CD14-positive monocyte (primary cell): ENCODE results near the gene ART4. TPM values are rescaled to one million over a fixed set of nuclear protein-coding genes. Genes with fewer than 3 reads are reported as not detected.

Experiments
- DNase-seq, 3 donors: peaks; one replicate each; pipeline ENCODE4 v3.0.0-alpha.2; 2011 to 2022
- H2AFZ ChIP-seq: 2 replicates; pipeline ENCODE4 v1.6.0; 2012; ENCODE audit warnings: mild to moderate bottlenecking, low read depth, low read length, inconsistent platforms; ENCODE audit not compliant: insufficient read depth, poor library complexity, severe bottlenecking
- H3K27ac ChIP-seq, 2 donors: 1 replicate in 1 of 2; 2 replicates in 1 of 2; pipeline ENCODE4 v1.5.1; 2012 to 2013; ENCODE audit warnings: low read length in 2 of 2, control low read depth in 1 of 2, inconsistent platforms in 1 of 2, low read depth in 1 of 2, mild to moderate bottlenecking in 1 of 2
- H3K27me3 ChIP-seq, 2 donors: one replicate each; pipeline versions ENCODE4 v1.6.0 to v1.6.1; 2011 to 2013; ENCODE audit warnings: low read length in 2 of 2; ENCODE audit not compliant: control insufficient read depth in 2 of 2, insufficient read depth in 2 of 2
- H3K36me3 ChIP-seq, 2 donors: replicated peaks in 1 of 2; 1 replicate in 1 of 2; 2 replicates in 1 of 2; pipeline versions ENCODE4 v1.5.1 to v1.6.1; 2012 to 2013; ENCODE audit warnings: low read length in 2 of 2, control low read depth in 1 of 2, inconsistent platforms in 1 of 2, mild to moderate bottlenecking in 1 of 2; ENCODE audit not compliant: insufficient read depth in 2 of 2, control insufficient read depth in 1 of 2
- H3K4me1 ChIP-seq, 2 donors: 1 replicate in 1 of 2; 2 replicates in 1 of 2; pipeline versions ENCODE4 v1.5.1 to v1.6.1; 2012 to 2013; ENCODE audit warnings: low read length in 2 of 2, control low read depth in 1 of 2, inconsistent platforms in 1 of 2, mild to moderate bottlenecking in 1 of 2, moderate library complexity in 1 of 2; ENCODE audit not compliant: insufficient read depth in 2 of 2, control insufficient read depth in 1 of 2
- H3K4me2 ChIP-seq: replicated peaks from 2 replicates; pipeline ENCODE3; 2012; ENCODE audit warnings: low read length, moderate library complexity, mild to moderate bottlenecking; ENCODE audit not compliant: poor library complexity, severe bottlenecking; ENCODE audit errors: extremely low read depth
- H3K4me3 ChIP-seq, 3 experiments: fragments of 200-600 bp in 1 of 3; sonication (generic) in 1 of 3; replicated peaks in 1 of 3; 1 replicate in 2 of 3; 2 replicates in 1 of 3; pipeline ENCODE4 v1.5.1; 2011 to 2013; ENCODE audit warnings: low read length in 3 of 3, mild to moderate bottlenecking in 3 of 3, control low read depth in 2 of 3, low read depth in 2 of 3, inconsistent platforms in 1 of 3, moderate library complexity in 1 of 3
- H3K79me2 ChIP-seq: 2 replicates; pipeline ENCODE4 v1.6.0; 2012; ENCODE audit warnings: mild to moderate bottlenecking, control low read depth, inconsistent platforms, low read length, moderate library complexity; ENCODE audit not compliant: insufficient read depth
- H3K9ac ChIP-seq: 2 replicates; pipeline ENCODE4 v1.6.0; 2017; ENCODE audit warnings: low read length, mild to moderate bottlenecking; ENCODE audit not compliant: insufficient read depth, poor library complexity, severe bottlenecking
- H3K9me3 ChIP-seq, 2 donors: replicated peaks in 1 of 2; 1 replicate in 1 of 2; 2 replicates in 1 of 2; pipeline versions ENCODE4 v1.5.1 to v1.6.1; 2012 to 2013; ENCODE audit warnings: low read length in 2 of 2, control low read depth in 1 of 2; ENCODE audit not compliant: control insufficient read depth in 1 of 2, insufficient read depth in 1 of 2
- H4K20me1 ChIP-seq: 2 replicates; pipeline ENCODE4 v1.6.0; 2012; ENCODE audit warnings: mild to moderate bottlenecking, low read length, control low read depth, moderate library complexity; ENCODE audit not compliant: insufficient read depth
- H3K27ac Mint-ChIP-seq, 7 donors: one replicate each; pipeline ENCODE4 v1.8.0; 2020; ENCODE audit warnings: mild to moderate bottlenecking in 7 of 7, mixed read lengths in 7 of 7, moderate library complexity in 6 of 7, inconsistent platforms in 2 of 7
- H3K27me3 Mint-ChIP-seq, 3 donors: one replicate each; pipeline ENCODE4 v1.8.0; 2021 to 2022; ENCODE audit warnings: low read depth in 3 of 3, mild to moderate bottlenecking in 3 of 3, mixed read lengths in 3 of 3, moderate library complexity in 3 of 3, inconsistent platforms in 1 of 3
- H3K36me3 Mint-ChIP-seq, 2 donors: one replicate each; pipeline ENCODE4 v1.8.0; 2020; ENCODE audit warnings: mixed read lengths in 2 of 2, inconsistent platforms in 1 of 2, mild to moderate bottlenecking in 1 of 2
- H3K4me1 Mint-ChIP-seq: one replicate; pipeline ENCODE4 v1.8.0; 2020; ENCODE audit warnings: mild to moderate bottlenecking, mixed read lengths
- H3K4me3 Mint-ChIP-seq, 2 donors: one replicate each; pipeline ENCODE4 v1.8.0; 2020; ENCODE audit warnings: mild to moderate bottlenecking in 2 of 2, mixed read lengths in 2 of 2, moderate library complexity in 1 of 2
- H3K9me3 Mint-ChIP-seq, 7 donors: one replicate each; pipeline ENCODE4 v1.8.0; 2020 to 2022; ENCODE audit warnings: mixed read lengths in 7 of 7, mild to moderate bottlenecking in 6 of 7, moderate library complexity in 6 of 7, inconsistent platforms in 2 of 7
- WGBS: methylation state at CpG from one replicate; pipeline ENCODE4 v1.1.5; 2013; ENCODE audit warnings: missing lambda C conversion rate; ENCODE audit not compliant: insufficient coverage; 5-methylcytosine and 5-hydroxymethylcytosine counted together
- intact Hi-C, 2 donors: fragments of 100-400 bp; cut with micrococcal nuclease; formaldehyde crosslinking; loops; one replicate each; pipeline versions ENCODE4 v1.15.0 to v1.15.1; 2023
- polyA plus RNA-seq, 3 donors: library from polyadenylated mRNA; depleted of rRNA in 1 of 3; unstranded in 2 of 3; stranded (reverse) in 1 of 3; fragments of 300-500 nt in 2 of 3; fragments of >200 nt in 1 of 3; fragmentation: Illumina TruSeq in 2 of 3; gene quantifications; 1 replicate in 2 of 3; 2 replicates in 1 of 3; pipeline ENCODE4 v1.2.3, GENCODE V29; 2012 to 2021
- TF ChIP-seq, protein P1 (sequence below): fragments of 200-600 bp; IDR thresholded peaks from one replicate; pipeline ENCODE4 v1.8.0; 2022; ENCODE audit warnings: antibody characterized with exemption, mild to moderate bottlenecking

Gene ART4
- polyA plus RNA-seq, 3 donors = not detected

- TF ChIP-seq, protein P1, sequence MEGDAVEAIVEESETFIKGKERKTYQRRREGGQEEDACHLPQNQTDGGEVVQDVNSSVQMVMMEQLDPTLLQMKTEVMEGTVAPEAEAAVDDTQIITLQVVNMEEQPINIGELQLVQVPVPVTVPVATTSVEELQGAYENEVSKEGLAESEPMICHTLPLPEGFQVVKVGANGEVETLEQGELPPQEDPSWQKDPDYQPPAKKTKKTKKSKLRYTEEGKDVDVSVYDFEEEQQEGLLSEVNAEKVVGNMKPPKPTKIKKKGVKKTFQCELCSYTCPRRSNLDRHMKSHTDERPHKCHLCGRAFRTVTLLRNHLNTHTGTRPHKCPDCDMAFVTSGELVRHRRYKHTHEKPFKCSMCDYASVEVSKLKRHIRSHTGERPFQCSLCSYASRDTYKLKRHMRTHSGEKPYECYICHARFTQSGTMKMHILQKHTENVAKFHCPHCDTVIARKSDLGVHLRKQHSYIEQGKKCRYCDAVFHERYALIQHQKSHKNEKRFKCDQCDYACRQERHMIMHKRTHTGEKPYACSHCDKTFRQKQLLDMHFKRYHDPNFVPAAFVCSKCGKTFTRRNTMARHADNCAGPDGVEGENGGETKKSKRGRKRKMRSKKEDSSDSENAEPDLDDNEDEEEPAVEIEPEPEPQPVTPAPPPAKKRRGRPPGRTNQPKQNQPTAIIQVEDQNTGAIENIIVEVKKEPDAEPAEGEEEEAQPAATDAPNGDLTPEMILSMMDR = no peak
- DNase-seq = no peak
- H3K4me1 ChIP-seq = no peaks in the 10 kb centered on the region
- peaks cover 0 to 3% (median 0%) of the 10 kb centered on the region in 7 donors for H3K9me3 Mint-ChIP-seq
- H3K27me3 Mint-ChIP-seq = peaks cover 2 to 4% (median 3%) of the 10 kb centered on the region in 3 donors
- no peak overlapping the region for H3K27ac ChIP-seq
- no peaks in the 10 kb centered on the region for H3K36me3 ChIP-seq
- peaks cover 0 to 2% of the 10 kb centered on the region in 2 donors for H3K27me3 ChIP-seq
- no peak overlapping the region for H3K27ac Mint-ChIP-seq
- intact Hi-C loops = no loop called here
- no peak overlapping the region for H3K4me3 ChIP-seq
- no peaks in the 10 kb centered on the region for H3K4me1 Mint-ChIP-seq
- H3K4me3 Mint-ChIP-seq = no peak overlapping the region
- H3K9me3 ChIP-seq = no peaks in the 10 kb centered on the region
- no peak overlapping the region for H2AFZ ChIP-seq
- H4K20me1 ChIP-seq = no peaks in the 10 kb centered on the region
- H3K9ac ChIP-seq = no peak overlapping the region
- H3K4me2 ChIP-seq = no peak overlapping the region
- no peaks in the 10 kb centered on the region for H3K79me2 ChIP-seq
- no peaks in the 10 kb centered on the region for H3K36me3 Mint-ChIP-seq
These were observed 8.8 kb downstream of the ART4 start for GRCh38 chr12:14834509-14834908.

DNA sequence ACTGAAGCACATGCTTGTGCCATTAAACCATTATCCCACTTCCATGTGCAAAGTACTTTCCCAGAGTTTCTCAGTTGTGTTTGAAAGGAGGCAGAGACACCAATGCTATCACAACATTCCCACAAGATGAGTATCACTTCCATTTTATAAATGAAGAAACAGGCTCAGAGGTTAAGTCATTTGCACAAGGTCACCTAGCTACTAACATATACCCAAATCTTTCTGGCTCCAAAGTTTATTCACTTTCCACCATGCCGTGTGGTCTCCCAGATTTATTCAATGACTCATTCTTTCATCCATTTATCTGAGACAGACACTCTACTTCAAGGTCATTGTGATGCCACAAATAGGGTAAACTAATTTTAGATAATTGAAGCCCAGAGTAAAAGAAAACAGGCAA is 9.4 kb downstream of the ART4 start:
- no peaks in the 10 kb centered on the region for H3K9me3 Mint-ChIP-seq
- TF ChIP-seq, protein P1 = no peak
- intact Hi-C loops = no loop called here
- no peaks in the 10 kb centered on the region for H3K4me1 Mint-ChIP-seq
- H3K4me1 ChIP-seq = no peaks in the 10 kb centered on the region
- no peaks in the 10 kb centered on the region for H3K36me3 Mint-ChIP-seq
- H3K36me3 ChIP-seq = no peaks in the 10 kb centered on the region
- no CpG with 5 or more reads among the region's 1 CpG for WGBS
- no peak overlapping the region for H3K27ac Mint-ChIP-seq
- DNase-seq = no peak
- no peak overlapping the region for H3K27ac ChIP-seq
- no peak overlapping the region for H3K9ac ChIP-seq
- H3K27me3 Mint-ChIP-seq = peaks cover under 1 to 4% (median 3%) of the 10 kb centered on the region in 3 donors
- H4K20me1 ChIP-seq = no peaks in the 10 kb centered on the region
- H3K27me3 ChIP-seq = peaks cover 0 to 2% of the 10 kb centered on the region in 2 donors
- no peaks in the 10 kb centered on the region for H3K79me2 ChIP-seq
- H3K4me3 ChIP-seq = no peak overlapping the region
- H3K4me2 ChIP-seq = no peak overlapping the region
- no peak overlapping the region for H3K4me3 Mint-ChIP-seq
- H3K9me3 ChIP-seq = no peaks in the 10 kb centered on the region
- H2AFZ ChIP-seq = no peak overlapping the region
